Measurements from ENCODE around the gene ZBTB32.
"Not testable (repeated sequence)": the region's sequence is repeated elsewhere in the genome, so short reads cannot be mapped to it uniquely, and the experiment has no call there.

The ZBTB32 gene

GRCh38 chr19:35722461-35722860, 18.1 kb downstream of the ZBTB32 start:
- no peak for DNase-seq

GRCh38 chr19:35722897-35723296, 18.5 kb downstream of the ZBTB32 start:
- no peak for DNase-seq

GRCh38 chr19:35723671-35724070, 19.3 kb downstream of the ZBTB32 start:
- no peak for DNase-seq

GRCh38 chr19:35724132-35724531, 19.8 kb downstream of the ZBTB32 start:
- not testable (repeated sequence) for DNase-seq

GRCh38 chr19:35724560-35724959, 20.2 kb downstream of the ZBTB32 start:
- no peak for DNase-seq

- no peak for DNase-seq
Measured at GRCh38 chr19:35725216-35725861, 21.0 kb downstream of the ZBTB32 start.

- no peak for DNase-seq
Measured at GRCh38 chr19:35727053-35727955, 22.9 kb downstream of the ZBTB32 start.

GRCh38 chr19:35727956-35728706, 23.8 kb downstream of the ZBTB32 start:
- DNase-seq: no peak

GRCh38 chr19:35729021-35729420, 24.7 kb downstream of the ZBTB32 start:
- DNase-seq: no peak

GRCh38 chr19:35729763-35730162, 25.4 kb downstream of the ZBTB32 start:
- DNase-seq: no peak

- no peak for DNase-seq
Measured at GRCh38 chr19:35730326-35730725, 26.0 kb downstream of the ZBTB32 start.

- no peak for DNase-seq
Measured at GRCh38 chr19:35731353-35731752, 27.0 kb downstream of the ZBTB32 start.

GRCh38 chr19:35731779-35732405, 27.5 kb downstream of the ZBTB32 start:
- no peak for DNase-seq

- no peak for DNase-seq
Measured at GRCh38 chr19:35732540-35733179, 28.3 kb downstream of the ZBTB32 start.

- no peak for DNase-seq
Measured at GRCh38 chr19:35733180-35734125, 29.1 kb downstream of the ZBTB32 start.

- DNase-seq: no peak
Measured at GRCh38 chr19:35734273-35734672, 29.9 kb downstream of the ZBTB32 start.

- DNase-seq: no peak
Measured at GRCh38 chr19:35734889-35735288, 30.5 kb downstream of the ZBTB32 start.

- DNase-seq: no peak
Measured at GRCh38 chr19:35736913-35737886, 32.8 kb downstream of the ZBTB32 start.

GRCh38 chr19:35738021-35738886, 33.9 kb downstream of the ZBTB32 start:
- DNase-seq: no peak

All from stimulated activated CD4-positive, alpha-beta T cell treated with anti-CD3 and anti-CD28 coated beads, Interleukin-12 subunit alpha, Interleukin-12 subunit beta, amount 100 ng/mL, for 4 hours (primary cell).